Germinal center (tissue), 1 donor: ENCODE measurements around the gene CLEC2D.
A peak's percentile ranks its signal among the peaks of the same experiment; 100 is the strongest.
"Not testable (repeated sequence)": the region's sequence is repeated elsewhere in the genome, so short reads cannot be mapped to it uniquely, and the experiment has no call there.

Experiments
- DNase-seq: peaks from one replicate; pipeline ENCODE4 v3.0.0; 2012; ENCODE audit warnings: mixed read lengths, low spot score

The CLEC2D gene, protein sequence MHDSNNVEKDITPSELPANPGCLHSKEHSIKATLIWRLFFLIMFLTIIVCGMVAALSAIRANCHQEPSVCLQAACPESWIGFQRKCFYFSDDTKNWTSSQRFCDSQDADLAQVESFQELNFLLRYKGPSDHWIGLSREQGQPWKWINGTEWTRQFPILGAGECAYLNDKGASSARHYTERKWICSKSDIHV

DNA sequence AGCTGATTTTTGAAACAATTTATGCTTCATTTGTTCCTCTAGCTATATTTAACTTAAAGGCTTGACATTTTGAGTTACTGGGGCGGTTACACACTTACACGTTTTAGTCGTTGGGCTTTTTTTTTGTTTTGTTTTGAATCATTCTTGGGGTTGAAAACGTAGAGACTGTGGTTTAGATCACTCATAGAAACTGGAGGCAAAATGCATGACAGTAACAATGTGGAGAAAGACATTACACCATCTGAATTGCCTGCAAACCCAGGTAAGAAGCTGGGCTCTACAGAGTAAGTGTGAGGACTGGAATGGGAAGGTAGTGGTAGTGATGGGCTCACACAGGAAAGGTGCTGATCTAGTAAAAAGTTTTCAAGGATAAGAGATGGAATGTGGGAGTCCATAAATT, at the start of gene CLEC2D:
Gene CLEC2D, plus strand, starts transcription at position 180 of the 400 bp plus-strand sequence. Its CDS starts 22 bp downstream, at position 202.
- peak; percentile 38 for DNase-seq

DNA sequence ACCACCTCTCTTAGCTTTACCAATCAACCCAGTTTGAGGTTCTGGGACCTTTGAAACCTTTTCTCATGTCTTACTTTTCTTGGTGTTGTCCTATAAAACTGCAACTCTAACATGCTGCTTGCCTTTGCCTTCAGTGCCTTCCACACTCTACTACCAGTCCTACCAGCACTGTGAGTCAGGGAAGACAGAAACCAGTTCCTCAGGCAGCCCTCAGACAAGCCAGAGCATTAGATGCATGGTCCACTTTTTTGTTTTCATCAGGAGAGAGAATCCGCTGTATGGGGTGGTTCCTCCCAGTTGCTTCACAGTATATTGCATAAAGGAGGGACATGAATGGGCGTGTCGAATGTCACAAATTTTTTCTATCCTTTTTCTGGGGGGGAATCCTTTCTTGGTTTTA, 44.5 kb upstream of the CLEC2D start:
- no peak for DNase-seq

DNA sequence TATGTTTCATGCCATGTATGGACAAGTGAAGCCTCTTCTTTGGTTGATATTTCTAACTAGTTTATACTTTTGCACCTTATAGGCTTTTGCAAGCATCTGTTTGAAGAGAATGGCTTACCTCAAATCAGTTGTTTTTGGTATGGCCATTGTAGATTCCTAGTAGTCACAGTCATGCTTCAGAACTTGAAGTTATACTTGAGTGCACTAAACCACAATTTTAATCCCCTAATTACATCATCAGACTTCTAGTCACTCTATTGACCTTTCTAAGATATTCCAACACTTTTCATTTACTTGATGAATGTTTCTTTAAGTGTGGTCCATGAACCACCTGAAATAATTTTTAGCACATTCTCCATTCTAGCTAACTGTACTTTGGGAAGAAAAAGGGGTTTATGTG, 43.2 kb upstream of the CLEC2D start:
- no peak for DNase-seq

DNA sequence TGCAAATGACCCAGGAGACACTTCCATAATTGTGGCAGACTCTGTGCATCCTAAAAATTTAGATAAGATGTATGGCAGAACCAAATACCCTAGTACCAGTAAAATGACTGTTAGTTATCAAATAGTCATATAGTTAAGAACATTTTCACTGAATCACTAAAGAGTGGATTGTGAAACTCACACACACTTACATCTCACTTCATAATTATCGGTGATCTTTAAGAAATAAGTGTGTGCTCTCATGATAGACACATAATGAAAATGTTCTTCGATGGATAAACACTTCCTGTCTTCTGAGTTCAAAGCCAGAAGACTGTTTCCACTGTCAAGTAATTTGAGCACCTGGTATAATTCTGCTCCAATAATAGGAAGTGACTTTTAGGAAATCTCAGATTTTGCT, 42.7 kb upstream of the CLEC2D start:
- DNase-seq: no peak

DNA sequence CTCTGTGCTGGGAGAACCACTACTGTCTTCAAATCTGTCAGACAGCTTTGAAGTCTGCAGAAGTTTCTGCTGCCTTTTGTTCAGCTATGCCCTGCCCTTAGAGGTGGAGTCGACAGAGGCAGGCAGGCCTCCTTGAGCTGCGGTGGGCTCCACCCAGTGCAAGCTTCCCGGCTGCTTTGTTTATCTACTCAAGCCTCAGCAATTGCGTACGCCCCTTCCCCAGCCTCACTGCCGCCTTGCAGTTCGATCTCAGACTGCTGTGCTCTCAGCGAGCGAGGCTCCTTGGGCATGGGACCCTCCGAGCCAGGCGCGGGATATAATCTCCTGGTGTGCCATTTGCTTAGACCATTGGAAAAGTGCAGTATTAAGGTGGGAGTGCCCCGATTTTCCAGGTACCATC, 36.7 kb upstream of the CLEC2D start:
- no peak for DNase-seq

DNA sequence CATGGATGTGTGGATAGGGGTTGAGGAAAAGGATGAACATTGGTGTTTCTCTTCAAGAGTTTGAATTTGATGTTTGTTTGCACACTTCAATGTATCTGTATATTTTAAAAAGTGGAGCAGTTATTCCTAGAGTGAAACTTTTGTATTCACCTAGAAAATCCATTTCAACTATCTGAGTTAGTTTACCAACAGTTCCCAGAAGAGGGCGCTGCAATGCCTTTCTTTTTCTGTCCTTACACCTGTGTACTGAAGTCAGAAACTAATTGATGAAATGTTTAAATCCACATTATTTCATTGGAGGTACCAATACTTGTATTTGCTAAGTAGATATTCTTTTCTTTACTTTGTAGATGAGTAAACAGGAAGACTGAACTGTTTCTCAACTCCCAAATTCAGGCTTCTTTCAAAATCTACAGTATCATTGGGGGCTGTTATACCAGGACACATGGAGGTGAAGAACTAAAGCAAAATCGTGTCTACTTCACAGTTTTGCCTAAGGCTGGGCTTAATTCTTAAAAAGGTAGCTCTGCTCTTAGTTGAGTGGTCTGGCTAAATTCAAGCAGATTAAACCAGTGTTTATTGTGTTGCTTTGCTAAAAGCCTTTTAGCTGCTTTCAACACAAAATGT, 35.2 kb upstream of the CLEC2D start:
- DNase-seq: peak; percentile 52

DNA sequence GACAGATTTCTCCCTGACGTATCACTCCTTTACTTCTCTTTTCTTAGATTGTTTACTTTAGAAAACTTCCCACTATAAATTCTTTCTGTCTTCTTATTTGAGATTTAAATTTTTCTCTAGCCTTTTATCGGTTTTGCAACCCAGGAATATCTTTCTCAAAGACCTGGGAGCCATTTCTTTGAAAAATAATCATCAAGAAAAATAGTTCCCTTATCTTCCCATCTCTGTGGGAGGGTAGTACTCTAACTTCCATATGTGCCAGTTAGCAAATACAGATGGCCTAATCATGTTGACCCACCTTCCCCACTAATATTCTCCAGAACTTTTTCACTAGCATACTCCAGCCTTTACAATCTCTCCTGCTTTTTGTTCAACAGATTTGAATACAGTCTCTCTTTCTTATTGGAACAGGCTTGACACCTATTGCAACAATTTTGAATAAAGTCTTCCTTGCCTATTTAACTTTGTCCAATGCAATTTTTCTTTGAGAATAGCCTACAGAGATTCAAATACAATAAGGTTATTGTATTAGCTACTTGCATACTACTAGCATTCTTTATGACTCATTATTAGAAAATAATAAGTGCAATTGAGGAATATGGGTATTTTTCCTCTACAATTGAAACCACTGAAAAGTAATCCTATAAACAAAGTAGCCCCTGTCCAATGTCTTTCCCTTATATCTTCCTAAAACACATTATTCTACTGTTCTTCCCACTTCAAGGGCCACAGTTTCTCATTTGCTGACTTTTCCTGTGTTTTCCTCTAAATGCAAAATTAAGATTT, 34.4 kb upstream of the CLEC2D start:
- DNase-seq: no peak

DNA sequence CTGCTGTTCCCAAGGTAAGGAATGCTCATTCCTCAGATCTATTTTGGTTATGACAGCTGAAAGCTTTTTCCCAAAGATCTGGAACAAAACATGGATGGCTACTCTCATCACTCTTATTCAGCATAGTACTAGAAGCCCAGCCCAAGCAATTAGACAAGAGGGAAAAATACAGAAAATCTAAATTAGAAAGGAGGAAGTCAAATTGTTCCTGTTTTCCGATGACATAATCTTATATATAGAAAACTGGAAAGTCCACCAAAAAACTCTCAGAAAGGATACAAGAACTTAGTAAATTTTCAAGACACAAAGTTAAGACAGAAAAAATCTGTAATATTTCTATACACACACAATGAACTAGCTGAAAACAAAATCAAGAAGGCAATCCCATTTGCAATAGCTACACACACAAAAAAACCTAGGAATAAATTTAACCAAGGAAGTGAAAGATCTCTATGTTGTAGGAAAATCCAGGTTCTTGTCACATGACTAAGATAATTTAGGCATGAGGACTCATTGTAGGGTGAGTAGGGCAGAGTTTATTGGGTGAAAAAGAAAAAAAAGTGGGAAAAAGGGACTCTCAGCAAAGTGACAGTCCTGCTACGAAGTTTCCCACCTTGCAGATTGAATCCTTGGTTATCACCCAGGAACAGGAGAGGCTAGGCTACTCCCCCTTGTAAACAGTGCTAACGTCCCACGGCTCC, 33.2 kb upstream of the CLEC2D start:
- no peak for DNase-seq

DNA sequence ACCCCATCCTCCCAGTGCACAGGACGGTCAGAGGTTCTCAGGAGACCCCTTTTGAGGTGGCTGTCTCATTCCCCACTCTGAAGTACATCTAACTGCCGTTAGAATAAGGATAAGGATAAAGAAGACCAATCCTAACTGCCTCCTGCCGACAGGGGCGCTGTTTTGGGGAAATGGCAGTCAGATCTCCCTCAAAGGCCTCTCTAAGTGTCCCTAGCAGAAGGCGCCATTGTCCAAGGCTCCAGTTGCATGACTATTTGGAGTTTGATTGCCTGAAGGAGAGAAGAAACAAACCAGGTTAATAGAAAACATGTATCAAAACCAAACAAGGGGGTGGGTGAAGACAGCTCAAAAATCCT, 32.7 kb upstream of the CLEC2D start:
- DNase-seq: no peak

DNA sequence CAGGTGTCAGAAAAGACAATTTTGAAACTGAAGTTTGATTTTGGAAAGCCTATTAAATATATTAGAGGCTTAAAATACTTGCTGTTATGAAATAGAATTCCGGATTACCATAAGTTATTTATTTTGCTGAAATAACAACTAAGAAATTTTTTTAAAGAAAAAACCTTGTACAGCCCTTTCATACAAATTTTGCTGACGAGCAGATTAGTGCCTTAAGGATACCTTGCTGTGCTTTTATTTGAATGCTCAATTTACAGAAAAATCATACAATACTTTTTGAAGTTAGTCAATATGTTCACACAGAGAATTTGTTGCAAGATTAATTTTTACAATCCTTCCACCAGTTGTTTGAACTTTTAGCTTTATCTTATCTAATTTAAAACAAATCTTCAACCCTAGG, 29.5 kb upstream of the CLEC2D start:
- no peak for DNase-seq

DNA sequence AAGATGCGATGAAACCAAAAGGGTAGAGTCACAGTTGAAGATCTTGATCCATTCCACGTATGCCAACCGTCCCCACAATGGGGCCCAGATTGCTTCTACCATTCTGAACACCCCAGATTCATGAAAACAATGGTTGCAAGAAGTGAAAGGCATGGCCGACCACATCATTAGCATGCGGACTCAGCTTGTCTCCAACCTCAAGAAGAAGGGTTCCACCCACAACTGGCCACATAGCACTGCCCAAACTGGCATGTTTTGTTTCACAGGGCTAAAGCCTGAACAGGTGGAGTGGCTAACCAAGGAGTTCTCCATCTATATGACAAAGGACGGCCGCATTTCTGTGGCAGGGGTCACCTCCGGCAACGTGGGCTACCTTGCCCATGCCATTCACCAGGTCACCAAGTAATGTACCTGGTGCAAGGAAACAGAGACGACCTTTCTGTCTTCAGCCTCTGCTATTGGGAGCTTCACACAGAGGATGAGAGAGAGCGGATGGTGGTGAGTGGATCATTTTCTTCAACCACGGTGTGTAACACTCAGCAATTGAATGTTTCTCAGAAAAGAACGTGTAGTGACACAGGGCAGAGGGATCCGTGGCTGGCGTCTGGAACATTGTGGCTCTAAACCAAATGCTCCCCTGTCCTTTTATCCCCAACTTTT, 26.8 kb upstream of the CLEC2D start:
- DNase-seq: no peak

DNA sequence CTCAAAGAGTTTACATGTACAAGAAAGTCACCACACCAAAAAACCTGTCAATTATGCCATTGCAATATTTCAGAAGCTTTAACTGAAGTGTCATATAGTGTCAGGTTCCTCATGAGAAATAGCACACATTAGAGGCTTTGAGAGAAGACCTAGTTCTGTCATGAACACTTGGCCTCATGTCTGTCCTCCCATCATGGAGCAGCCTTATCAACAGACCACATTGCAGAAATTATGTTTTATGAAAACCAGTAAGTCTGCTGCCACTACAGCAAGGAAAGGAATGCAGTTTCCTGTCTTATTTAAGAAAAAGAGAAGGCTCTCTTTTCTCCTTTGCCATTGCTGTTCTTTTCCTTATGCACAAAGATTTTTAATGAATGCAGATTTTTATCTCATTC, 26.2 kb upstream of the CLEC2D start:
- DNase-seq: no peak

DNA sequence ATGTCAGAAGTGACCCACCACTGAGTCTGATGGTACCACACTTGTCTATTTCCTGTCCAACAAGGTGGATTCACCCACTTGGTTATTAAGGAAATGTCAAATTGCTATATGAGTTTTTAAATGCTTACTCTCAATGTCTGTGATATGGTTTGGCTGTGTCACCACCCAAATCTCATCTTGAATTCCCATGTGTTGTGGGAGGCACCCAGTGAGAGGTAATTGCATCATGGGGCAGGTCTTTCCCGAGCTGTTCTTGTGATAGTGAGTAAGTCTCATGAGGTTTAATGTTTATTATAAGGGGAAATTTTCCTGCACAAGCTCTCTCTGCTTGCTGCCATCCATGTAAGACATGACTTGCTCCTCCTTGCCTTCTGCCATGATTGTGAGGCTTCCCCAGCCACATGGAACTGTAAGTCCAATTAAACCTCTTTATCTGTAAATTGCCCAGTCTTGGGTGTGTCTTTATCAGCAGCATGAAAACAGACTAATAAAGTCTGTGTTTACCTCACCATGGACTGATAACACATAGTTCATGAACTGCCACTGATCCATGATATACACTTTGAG, 24.4 kb upstream of the CLEC2D start:
- DNase-seq: not testable (repeated sequence)

DNA sequence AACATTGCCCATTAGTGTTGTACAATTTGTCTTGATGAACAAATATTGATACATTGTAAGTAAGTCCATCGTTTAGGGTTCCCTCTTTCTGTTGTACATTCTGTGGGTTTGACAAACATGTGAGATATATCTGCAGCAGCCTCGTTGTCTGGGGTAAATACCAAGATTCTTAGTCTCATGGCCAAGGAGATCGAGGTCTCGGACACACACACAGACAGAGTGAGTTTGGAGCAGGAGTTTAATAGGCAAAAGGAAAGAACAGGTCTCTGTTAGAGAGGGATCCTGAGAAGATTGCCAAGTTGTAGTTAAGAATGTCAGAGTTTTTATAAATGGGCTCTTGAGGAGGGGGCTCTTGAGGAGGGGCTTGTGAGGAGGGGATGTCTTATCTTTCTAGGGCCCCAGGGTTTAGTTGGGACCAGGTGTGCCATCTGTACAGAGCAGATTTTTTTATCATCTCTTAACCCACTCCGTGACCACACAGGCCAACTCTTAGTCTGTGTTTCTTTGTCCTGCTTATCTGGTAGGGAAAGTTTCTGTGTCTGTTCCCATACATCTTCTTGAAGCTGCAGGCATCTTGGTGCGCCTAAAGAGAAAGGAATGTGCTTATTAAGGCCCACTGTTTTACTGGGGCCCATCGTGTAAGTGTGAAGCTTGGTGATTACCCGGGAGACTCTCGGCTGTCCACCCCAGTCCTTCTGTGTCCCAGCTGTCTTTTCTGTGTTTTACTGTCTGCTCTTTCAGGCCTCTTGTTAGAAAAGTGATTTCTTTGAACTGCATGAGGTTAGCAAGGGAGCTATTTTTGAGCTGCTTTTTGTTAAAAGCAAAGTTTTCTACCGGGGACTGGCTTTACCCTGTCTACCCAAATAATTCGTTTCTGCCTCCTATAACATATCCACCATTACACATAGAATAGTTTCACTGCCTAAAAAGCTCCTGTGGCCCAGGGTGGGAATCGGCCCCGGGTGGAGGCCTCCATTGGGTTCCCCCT, 22.4 kb upstream of the CLEC2D start:
- no peak for DNase-seq

DNA sequence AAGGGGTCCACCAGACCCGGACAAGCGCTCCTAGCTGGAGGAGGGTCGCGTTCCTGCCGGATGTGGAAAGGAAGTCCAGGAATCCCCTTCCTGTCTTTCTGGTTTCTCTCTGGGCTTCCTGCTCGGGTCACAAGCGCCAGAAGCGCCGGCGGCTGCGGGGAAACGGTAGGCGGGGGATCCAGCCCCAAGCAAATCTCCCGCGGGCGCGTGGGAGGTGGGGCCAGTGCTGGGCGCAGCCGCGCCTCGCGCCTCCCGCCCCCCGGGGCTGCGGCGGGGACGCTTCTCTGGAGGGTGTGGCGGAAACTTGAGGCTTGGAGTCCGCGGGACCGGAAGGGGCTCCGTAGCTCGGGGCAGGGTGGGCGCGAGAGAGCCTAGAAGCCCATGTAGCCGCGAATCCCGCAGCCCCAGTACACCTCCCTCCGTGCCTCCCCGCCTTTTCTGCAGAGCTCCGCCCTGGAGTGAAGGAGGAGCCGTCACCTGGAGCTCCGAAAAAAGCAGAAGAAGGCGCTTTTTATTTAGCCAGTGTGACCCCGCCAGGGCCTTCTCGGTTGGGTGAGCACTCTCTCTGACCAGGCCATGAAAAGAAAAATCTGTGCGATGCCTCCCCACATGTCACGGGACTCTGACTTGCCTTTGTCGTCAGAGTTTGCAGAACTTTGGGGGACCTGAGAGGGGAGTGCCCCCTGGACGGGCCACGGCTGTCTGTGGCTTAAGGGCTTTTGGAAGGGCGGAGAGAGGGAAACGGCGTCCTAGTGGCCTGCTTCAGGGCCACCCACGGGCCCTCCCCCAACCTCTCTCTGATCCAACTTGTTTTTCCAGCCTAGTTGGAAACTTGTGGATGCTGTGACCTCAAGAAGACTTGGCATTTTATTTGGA, 21.4 kb upstream of the CLEC2D start:
- DNase-seq: peak; percentile 89

DNA sequence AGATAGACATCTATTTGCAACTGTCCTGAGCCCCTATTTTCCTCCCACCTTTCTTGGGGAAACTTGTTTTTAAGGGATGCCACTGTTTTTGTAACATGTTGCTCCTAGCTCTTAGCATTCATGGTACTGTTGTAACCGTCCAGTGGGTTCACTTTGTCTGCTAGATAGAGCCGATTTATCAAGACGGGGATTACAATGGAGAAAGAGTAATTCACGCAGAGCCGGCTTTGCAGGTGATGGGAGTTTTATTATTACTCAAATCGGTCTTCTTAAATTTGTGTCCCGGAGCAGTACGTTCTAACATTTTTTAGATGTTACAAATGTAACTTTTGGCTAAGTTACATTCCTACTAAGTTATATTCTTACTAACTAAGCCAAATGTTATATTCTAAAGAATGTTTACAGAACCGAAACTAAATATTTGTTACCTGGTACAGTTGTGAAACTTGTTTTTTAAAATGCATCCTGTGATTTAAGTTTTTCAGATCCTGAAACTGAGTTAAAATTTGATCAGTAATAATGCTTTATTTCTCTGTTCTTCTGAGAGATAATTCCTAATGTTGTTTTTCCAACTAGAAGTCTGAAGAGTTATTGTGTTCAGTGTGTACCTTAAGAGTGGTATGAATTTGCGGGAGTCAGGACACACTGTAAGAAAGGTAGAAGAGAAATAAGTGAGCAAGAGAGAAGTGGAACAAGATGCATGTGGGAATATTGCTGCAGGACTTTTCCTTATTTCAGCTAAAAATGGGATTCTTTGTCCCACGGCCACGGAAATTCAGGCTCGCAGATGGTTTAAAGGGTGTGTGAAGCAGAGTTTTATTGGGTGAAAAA, 20.6 kb upstream of the CLEC2D start:
- DNase-seq: no peak

DNA sequence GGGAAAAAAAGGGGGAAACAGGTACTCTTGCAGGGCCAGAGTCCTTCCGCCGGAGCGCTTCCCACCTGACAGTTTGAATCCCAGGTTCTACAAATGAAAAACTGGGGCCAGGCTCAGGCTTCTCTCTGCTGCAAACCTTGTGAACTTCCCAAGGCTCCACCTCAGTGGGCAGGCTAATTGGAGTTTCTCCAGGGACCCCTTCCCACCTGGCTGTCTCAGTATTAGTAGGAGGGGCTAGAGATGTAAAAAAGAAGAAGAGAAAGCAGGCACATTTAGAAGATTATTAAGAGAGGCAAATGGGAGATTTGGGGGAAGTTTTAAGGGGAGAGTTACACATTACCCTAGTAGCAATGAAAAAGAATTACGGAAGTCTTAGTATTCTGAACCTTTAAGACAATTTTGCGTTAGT, 20.0 kb upstream of the CLEC2D start:
- DNase-seq: peak; percentile 42

DNA sequence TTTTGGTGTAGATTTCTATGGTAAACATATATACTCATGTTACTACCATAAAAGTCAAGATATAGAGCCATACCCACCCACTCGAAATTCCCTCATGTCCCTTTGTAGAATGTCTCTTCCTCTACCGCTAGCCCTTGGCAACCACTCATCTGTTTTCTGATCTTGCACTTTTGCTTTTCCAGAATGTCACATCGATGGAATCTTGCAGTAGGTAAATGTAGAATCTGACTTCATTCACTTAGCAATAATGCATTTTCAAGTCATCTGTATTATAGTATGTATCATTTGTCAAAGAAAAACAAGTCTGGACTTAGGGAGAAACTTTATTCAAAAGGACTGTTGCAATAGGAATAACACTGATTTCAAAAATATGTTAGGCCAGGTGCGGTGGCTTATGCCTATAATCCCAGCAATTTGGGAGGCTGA, 19.3 kb upstream of the CLEC2D start:
- no peak for DNase-seq

DNA sequence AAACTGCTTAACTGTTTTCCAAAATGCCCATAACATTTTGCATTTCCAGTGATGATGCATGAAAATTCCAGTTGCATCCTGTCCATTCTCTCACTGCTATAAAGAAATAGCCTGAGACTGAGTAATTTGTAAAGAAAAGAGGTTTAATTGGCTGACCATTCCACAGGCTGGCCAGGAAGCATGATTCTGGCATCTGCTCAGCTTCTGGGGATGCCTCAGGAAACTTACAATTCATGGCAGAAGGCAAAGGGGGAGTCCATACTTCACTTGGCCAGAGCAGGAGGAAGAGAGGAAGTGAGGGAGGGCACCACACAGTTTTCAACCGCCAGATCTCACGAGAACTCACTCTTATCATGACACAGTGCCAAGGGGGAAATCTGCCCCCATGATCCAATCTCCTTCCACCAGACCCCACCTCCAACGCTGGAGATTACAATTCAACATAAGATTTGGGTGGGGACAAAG, 18.2 kb upstream of the CLEC2D start:
- DNase-seq: no peak
